Smooth muscle cell (in vitro differentiated cells): ENCODE results near the gene TTLL11. TPM values are rescaled to one million over a fixed set of nuclear protein-coding genes. Genes with fewer than 3 reads are reported as not detected.

ENCODE experiments used
- DNase-seq: peaks from one replicate; lab custom pipeline; 2025; ENCODE audit not compliant: unreplicated experiment; lab: John Stamatoyannopoulos, UW
- H2AFZ ChIP-seq: fragments of 200-600 bp; sonication (generic); 2 replicates; pipeline ENCODE4 v1.6.0; 2016; ENCODE audit warnings: antibody characterized with exemption, low read depth, mild to moderate bottlenecking
- H3F3A ChIP-seq: fragments of 200-600 bp; sonication (generic); 2 replicates; pipeline ENCODE4 v1.6.0; 2017; ENCODE audit warnings: antibody characterized with exemption, low read depth
- H3K27ac ChIP-seq: fragments of 200-600 bp; sonication (generic); 2 replicates; pipeline ENCODE4 v1.5.1; 2016; ENCODE audit warnings: low read depth, mild to moderate bottlenecking
- H3K27me3 ChIP-seq: fragments of 200-600 bp; sonication (generic); 2 replicates; pipeline ENCODE4 v1.6.1; 2016; ENCODE audit warnings: low read depth, mild to moderate bottlenecking
- H3K36me3 ChIP-seq: fragments of 200-600 bp; sonication (generic); 2 replicates; pipeline ENCODE4 v1.5.1; 2016; ENCODE audit warnings: low read depth
- H3K4me1 ChIP-seq: fragments of 200-600 bp; sonication (generic); 2 replicates; pipeline ENCODE4 v1.5.1; 2016; ENCODE audit warnings: low read depth
- H3K4me2 ChIP-seq: fragments of 200-600 bp; sonication (generic); 2 replicates; pipeline ENCODE4 v1.6.0; 2016; ENCODE audit warnings: mild to moderate bottlenecking
- H3K4me3 ChIP-seq: fragments of 200-600 bp; sonication (generic); 2 replicates; pipeline ENCODE4 v1.5.1; 2016; ENCODE audit warnings: mild to moderate bottlenecking
- H3K79me2 ChIP-seq: fragments of 200-600 bp; sonication (generic); 2 replicates; pipeline ENCODE4 v1.6.0; 2016; ENCODE audit warnings: low read depth, mild to moderate bottlenecking
- H3K9ac ChIP-seq: fragments of 200-600 bp; sonication (generic); 2 replicates; pipeline ENCODE4 v1.6.0; 2016; ENCODE audit warnings: low read depth
- H3K9me3 ChIP-seq: fragments of 200-600 bp; sonication (generic); replicated peaks from 2 replicates; pipeline ENCODE4 v1.5.1; 2016; ENCODE audit warnings: low read depth
- H4K20me1 ChIP-seq: fragments of 200-600 bp; sonication (generic); 2 replicates; pipeline ENCODE4 v1.6.0; 2016; ENCODE audit warnings: low read depth
- WGBS: methylation state at CpG from one replicate; pipeline ENCODE4 v1.1.7; 2016; ENCODE audit warnings: low lambda C conversion rate; 5-methylcytosine and 5-hydroxymethylcytosine counted together
- polyA plus RNA-seq: library from polyadenylated mRNA; unstranded; fragments of >200 nt; fragmentation: Nextera tagmentation; extraction: Ambion mirVana; gene quantifications from 2 replicates; pipeline ENCODE4 v1.2.1, GENCODE V29; 2016
- total RNA-seq: library from RNA; depleted of rRNA; stranded (reverse); fragments of >200 nt; gene quantifications from 2 replicates; pipeline ENCODE4 v1.2.3, GENCODE V29; 2014
- TF ChIP-seq, protein P1 (sequence below): fragments of 200-600 bp; sonication (generic); IDR thresholded peaks from 2 replicates; pipeline ENCODE4 v1.5.1; 2017; ENCODE audit warnings: borderline replicate concordance, mild to moderate bottlenecking, antibody characterized with exemption; ENCODE audit not compliant: insufficient read depth, poor library complexity, severe bottlenecking

Gene TTLL11
- total and polyA plus RNA-seq, 2 experiments from 2014 or later: 2.6 to 3.7 TPM

- Histone ChIP-seq H3K36me3 (no peaks in the 10 kb centered on the region), H3K27ac (peak overlapping the region; percentile 42), H3K4me2 (no peak overlapping the region), H4K20me1 (no peaks in the 10 kb centered on the region), H3K9ac (no peak overlapping the region), H3K9me3 (no peaks in the 10 kb centered on the region), H3F3A (peaks cover 3% of the 10 kb centered on the region), H3K79me2 (no peaks in the 10 kb centered on the region), H3K27me3 (no peaks in the 10 kb centered on the region), H3K4me1 (no peaks in the 10 kb centered on the region), H3K4me3 (no peak overlapping the region), H2AFZ (no peak overlapping the region)
- DNase-seq: no peak
- TF ChIP-seq, protein P1, sequence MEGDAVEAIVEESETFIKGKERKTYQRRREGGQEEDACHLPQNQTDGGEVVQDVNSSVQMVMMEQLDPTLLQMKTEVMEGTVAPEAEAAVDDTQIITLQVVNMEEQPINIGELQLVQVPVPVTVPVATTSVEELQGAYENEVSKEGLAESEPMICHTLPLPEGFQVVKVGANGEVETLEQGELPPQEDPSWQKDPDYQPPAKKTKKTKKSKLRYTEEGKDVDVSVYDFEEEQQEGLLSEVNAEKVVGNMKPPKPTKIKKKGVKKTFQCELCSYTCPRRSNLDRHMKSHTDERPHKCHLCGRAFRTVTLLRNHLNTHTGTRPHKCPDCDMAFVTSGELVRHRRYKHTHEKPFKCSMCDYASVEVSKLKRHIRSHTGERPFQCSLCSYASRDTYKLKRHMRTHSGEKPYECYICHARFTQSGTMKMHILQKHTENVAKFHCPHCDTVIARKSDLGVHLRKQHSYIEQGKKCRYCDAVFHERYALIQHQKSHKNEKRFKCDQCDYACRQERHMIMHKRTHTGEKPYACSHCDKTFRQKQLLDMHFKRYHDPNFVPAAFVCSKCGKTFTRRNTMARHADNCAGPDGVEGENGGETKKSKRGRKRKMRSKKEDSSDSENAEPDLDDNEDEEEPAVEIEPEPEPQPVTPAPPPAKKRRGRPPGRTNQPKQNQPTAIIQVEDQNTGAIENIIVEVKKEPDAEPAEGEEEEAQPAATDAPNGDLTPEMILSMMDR: no peak
- 9% methylated on average over 1 of the region's 1 CpG for WGBS
Measured at GRCh38 chr9:121976751-121977150, 116.4 kb downstream of the TTLL11 start.

GRCh38 chr9:121975801-121976277 is 117.3 kb downstream of the TTLL11 start:
- Histone ChIP-seq H3K4me2 (no peak overlapping the region), H2AFZ (no peak overlapping the region)

DNA sequence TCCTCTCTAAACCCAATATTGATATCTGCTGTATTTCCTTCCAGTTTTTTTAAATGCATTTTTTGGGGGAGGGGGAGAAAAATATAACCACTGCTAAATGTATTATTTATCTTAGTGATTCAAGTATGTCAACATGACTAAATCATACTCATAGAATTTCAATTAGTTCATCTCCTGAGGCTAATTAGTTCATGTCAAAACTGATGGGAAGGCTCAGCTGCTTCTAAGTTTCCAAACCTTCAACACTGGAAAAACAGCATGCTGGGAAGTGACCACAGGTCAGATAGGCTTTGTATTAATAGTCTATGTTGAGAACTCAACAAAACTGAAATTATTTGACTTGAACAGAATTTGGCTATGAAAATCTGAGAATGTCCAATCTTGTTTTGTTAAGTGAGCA is 118.7 kb downstream of the TTLL11 start:
- Histone ChIP-seq H3K4me2 (no peak overlapping the region), H3K9ac (no peak overlapping the region), H3F3A (peaks cover 3% of the 10 kb centered on the region), H3K4me3 (no peak overlapping the region), H3K79me2 (no peaks in the 10 kb centered on the region), H3K4me1 (no peaks in the 10 kb centered on the region), H3K9me3 (no peaks in the 10 kb centered on the region), H3K27ac (no peak overlapping the region), H3K36me3 (no peaks in the 10 kb centered on the region), H3K27me3 (no peaks in the 10 kb centered on the region), H2AFZ (no peak overlapping the region), H4K20me1 (no peaks in the 10 kb centered on the region)
- no peak for DNase-seq
- TF ChIP-seq, protein P1: no peak

More at GRCh38 chr9:121975801-121976277, 117.3 kb downstream of the TTLL11 start:
- no peaks in the 10 kb centered on the region for H3K9me3 ChIP-seq
- H3K79me2 ChIP-seq: no peaks in the 10 kb centered on the region
- H3K9ac ChIP-seq: no peak overlapping the region
- no peak for DNase-seq
- H3K4me1 ChIP-seq: no peaks in the 10 kb centered on the region
- peaks cover 3% of the 10 kb centered on the region for H3F3A ChIP-seq
- no peaks in the 10 kb centered on the region for H3K27me3 ChIP-seq
- no peak overlapping the region for H3K4me3 ChIP-seq
- TF ChIP-seq, protein P1: no peak
- H3K36me3 ChIP-seq: no peaks in the 10 kb centered on the region
- no peaks in the 10 kb centered on the region for H4K20me1 ChIP-seq
- 70% methylated on average over 6 of the region's 6 CpGs for WGBS
- peak overlapping the region; percentile 27 for H3K27ac ChIP-seq

GRCh38 chr9:121972501-121972981 is 120.6 kb downstream of the TTLL11 start:
- Histone ChIP-seq H3K9ac (no peak overlapping the region), H2AFZ (no peak overlapping the region), H4K20me1 (no peaks in the 10 kb centered on the region), H3K79me2 (no peaks in the 10 kb centered on the region), H3K4me2 (no peak overlapping the region), H3K4me1 (no peaks in the 10 kb centered on the region), H3K36me3 (no peaks in the 10 kb centered on the region), H3K9me3 (no peaks in the 10 kb centered on the region), H3K4me3 (no peak overlapping the region), H3K27ac (peak overlapping the region; percentile 64), H3K27me3 (no peaks in the 10 kb centered on the region), H3F3A (peaks cover 3% of the 10 kb centered on the region)
- TF ChIP-seq, protein P1: no peak
- no peak for DNase-seq
- WGBS: 82% methylated on average over 7 of the region's 7 CpGs
